Measurements from ENCODE around the gene FGF18.
"Not testable (repeated sequence)": the region's sequence is repeated elsewhere in the genome, so short reads cannot be mapped to it uniquely, and the experiment has no call there.

FGF18 gene

GRCh38 chr5:171497494-171497893, 78.0 kb downstream of the FGF18 start:
- DNase-seq (ENCODE audit: low read depth) = not testable (repeated sequence)

- DNase-seq (ENCODE audit: low read depth) = no peak
Observed at GRCh38 chr5:171498166-171498565, 78.7 kb downstream of the FGF18 start.

- no peak for DNase-seq (ENCODE audit: low read depth)
Observed at GRCh38 chr5:171499611-171500010, 80.2 kb downstream of the FGF18 start.

DNA sequence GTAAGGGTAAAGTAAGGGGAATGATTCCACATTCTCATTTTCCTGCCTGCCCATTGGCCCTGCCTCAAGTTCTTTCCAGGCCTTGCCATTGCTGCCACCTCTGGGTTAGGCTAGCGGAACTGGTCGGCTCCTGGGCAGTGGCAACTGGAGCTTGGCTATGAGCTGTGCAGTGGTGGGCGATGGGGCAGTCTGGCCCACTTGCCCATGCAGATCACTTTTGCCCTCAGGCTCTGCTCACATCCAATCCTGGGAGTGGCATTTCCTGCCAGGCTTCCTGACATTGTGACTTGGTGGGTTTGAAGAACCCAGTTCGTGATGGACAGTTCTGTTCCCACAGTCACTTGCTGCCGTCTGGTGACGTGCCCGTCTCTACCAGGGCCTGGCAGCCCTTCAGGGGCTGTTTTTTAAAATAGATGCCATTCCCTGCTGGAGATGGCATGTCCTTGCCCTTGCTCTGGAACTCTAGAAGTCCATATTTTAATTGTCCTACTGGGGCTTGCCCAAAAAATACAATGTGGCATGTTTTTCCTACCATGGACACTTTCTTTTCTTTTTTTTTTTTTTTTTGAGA, 86.1 kb downstream of the FGF18 start:
- DNase-seq (ENCODE audit: low read depth) = no peak

- no peak for DNase-seq (ENCODE audit: low read depth)
Observed at GRCh38 chr5:171506951-171507350, 87.5 kb downstream of the FGF18 start.

Data from activated T-cell treated with anti-CD3 and anti-CD28 coated beads for 48 hours (primary cell).